Stimulated activated CD4-positive, alpha-beta T cell treated with anti-CD3 and anti-CD28 coated beads, TNF-alpha, amount 100 ng/mL, for 48 hours (primary cell): Measurements from ENCODE around the gene EFNA1.
A peak's percentile ranks its signal among the peaks of the same experiment; 100 is the strongest.

ENCODE experiments used
- DNase-seq, 3 donors: peaks; one replicate each; pipeline ENCODE4 v3.0.0-alpha.2; 2020; ENCODE audit warnings: low read depth in 3 of 3

Gene EFNA1

DNA sequence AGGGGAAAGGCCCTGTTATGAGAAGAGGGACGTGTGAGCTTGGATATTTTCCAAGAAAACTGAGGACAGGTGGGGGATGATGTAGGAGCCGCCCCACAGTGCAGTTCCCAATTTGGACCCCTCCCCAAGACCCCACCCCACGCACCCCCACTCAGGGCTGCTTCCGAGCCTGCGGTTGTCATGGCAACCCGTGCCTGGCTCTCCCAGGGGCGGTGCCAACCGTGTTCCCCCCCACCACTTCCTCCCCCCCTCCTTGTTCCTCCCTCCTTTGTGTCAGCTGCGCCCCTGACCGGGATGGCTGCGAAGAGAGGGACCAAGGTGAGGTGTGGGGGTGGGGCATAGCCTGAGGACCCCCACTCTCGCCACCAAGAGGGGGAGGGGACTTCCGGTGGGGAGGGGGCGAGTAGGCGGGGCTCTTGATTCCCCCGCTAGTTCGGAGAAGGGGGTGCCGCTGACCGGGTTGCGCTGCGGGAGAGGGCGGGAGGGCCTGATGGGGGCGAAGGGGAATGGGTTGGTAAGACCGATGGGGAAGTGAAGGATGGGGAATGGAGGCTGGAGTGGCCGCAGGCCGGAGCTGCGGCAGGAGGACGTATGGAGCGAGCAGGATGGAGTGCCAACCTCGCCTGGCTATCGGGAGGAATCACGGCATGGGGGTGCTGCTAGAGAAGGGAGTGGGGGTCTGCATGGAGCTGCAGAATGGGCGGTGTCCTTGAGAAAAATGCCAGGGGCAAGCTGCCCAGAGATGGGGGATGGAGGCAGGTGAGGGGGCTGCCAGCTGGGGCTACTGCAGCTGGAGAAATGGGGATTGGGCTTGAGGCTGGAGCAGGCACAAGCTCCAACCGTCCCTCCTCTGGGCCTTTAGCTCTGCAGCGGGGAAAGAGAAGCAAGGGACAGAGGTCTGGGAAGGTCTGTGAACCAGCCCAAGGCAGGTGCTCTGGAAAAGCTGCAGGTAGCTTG, 46.9 kb downstream of the EFNA1 start:
- peak in 1 of 3 donors; percentile 50 for DNase-seq

GRCh38 chr1:155175281-155175926, 47.7 kb downstream of the EFNA1 start:
- no peak for DNase-seq

DNA sequence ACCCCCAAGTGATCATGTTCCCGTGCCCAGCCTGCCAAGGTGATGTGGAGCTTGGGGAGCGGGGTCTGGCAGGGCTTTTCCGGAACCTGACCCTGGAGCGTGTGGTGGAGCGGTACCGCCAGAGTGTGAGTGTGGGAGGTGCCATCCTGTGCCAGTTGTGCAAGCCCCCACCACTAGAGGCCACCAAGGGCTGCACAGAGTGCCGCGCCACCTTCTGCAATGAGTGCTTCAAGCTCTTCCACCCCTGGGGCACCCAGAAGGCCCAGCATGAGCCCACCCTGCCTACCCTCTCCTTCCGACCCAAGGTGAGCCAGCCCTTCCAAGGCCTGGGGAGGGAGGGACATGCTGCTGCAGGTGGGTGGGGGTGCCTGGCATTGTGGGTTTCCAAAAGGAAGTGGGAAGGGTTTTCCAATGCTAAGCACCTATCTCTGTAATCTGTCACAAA, 48.3 kb downstream of the EFNA1 start:
- no peak for DNase-seq

GRCh38 chr1:155176544-155177071, 48.9 kb downstream of the EFNA1 start:
- DNase-seq: peak; percentile 60 to 88 (median 80)

- DNase-seq: no peak
These were observed 49.7 kb downstream of the EFNA1 start for GRCh38 chr1:155177192-155177917.

DNA sequence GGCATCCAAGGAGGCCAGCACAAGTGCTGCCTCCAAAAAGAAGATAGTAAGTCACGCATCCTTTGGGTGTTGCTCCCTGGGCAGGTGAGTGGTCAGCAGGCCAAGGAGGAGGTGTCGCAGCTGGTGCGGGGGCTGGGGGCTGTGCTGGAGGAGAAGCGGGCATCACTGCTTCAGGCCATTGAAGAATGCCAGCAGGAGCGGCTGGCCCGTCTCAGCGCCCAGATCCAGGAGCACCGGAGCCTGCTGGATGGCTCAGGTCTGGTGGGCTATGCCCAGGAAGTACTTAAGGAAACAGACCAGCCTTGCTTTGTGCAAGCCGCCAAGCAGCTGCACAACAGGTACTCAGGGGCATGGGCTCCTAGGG, 50.2 kb downstream of the EFNA1 start:
- no peak for DNase-seq

GRCh38 chr1:155178441-155179111, 50.9 kb downstream of the EFNA1 start:
- no peak for DNase-seq

DNA sequence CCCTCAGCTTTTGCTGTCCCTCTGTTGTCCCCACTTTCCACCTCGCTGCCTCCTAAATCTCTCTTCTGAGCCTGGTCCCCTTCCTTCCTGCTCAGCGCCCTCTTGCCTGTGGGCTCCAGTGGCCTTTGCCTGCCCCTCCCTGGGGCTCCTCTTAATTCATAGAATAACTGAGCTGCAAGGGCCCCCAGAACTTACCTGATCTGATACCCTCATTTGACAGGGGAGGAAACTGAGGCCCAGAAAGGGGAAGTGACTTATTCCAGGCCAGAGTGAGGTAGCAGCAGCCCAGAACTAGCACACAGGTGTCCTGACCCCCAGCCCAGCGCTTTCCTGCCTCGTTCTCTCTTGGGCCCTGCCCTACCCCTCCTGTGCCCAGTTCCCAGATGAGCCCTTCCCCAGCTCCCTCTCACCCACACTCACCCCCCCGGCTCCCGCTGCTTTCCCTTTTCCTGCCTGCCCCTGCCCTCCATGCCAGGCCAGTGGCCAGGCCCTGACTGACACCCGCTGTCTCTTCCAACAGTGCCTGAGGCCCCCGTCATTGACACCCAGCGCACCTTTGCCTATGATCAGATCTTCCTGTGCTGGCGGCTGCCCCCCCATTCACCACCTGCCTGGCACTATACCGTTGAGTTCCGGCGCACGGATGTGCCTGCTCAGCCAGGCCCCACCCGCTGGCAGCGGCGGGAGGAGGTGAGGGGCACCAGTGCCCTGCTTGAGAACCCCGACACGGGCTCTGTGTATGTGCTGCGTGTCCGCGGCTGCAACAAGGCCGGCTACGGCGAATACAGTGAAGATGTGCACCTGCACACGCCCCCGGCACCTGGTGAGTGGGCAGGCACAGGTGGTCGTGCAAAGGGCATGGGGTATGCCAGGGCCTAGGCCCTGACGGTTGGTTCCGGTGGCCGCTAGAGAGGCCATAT, 51.7 kb downstream of the EFNA1 start:
- DNase-seq: no peak

DNA sequence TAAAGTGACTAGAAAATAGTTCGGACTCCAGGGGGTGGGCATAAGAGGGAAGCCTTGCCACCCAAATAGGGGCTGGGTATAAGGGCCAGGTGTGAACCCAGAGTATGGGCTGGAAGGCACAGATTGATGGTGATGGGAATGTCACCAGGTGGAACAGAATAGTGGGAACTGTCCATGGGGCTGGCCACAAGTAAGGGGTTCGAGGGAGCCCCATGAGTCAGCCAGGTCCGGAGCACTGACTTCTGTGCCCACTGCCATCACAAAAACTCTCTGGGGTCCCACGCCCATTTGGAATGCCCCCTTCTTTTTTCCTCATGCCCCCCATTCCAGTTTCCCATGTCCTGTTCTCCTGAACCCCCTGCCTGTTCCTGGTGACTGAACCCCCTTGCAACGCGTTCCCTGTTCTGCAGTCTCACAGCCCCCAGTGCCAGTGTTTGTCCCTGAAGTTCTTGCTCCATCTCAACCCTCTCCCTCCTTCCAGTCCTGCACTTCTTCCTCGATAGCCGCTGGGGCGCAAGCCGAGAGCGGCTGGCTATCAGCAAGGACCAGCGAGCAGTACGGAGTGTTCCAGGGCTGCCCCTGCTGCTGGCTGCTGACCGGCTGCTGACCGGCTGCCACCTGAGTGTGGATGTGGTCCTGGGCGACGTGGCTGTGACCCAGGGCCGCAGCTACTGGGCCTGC, 53.8 kb downstream of the EFNA1 start:
- no peak for DNase-seq

DNA sequence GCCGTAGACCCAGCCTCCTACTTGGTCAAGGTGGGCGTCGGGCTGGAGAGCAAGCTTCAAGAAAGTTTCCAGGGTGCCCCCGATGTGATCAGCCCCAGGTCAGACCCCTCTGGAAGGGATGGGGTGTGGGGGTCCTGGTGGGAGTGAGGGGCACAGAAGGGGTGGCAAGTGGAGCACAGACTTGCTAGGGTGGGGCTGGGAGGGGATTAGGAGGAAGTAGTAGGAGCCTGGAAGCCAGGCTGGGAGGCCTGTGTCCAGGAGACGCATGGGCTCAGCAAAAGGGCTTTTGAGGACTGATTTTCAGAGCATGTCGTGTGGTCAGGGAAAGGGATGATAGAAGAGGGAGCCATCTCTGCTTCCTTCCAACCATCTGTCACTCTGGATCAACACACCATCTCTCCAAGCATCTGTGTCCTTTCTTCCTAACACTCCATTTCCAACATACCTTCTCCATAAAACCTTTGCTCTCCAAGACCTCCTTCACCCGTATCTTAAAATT, 54.4 kb downstream of the EFNA1 start:
- DNase-seq: no peak

DNA sequence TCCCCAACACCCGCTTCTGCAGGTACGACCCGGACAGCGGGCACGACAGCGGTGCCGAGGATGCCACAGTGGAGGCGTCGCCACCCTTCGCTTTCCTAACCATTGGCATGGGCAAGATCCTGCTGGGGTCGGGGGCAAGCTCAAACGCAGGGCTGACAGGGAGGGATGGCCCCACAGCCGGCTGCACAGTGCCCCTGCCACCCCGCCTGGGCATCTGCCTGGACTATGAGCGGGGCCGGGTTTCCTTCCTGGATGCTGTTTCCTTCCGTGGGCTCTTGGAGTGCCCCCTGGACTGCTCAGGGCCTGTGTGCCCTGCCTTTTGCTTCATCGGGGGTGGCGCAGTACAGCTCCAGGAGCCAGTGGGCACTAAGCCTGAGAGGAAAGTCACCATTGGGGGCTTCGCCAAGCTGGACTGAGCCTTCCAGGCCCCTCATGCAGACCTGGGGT, 56.1 kb downstream of the EFNA1 start:
- no peak for DNase-seq

DNA sequence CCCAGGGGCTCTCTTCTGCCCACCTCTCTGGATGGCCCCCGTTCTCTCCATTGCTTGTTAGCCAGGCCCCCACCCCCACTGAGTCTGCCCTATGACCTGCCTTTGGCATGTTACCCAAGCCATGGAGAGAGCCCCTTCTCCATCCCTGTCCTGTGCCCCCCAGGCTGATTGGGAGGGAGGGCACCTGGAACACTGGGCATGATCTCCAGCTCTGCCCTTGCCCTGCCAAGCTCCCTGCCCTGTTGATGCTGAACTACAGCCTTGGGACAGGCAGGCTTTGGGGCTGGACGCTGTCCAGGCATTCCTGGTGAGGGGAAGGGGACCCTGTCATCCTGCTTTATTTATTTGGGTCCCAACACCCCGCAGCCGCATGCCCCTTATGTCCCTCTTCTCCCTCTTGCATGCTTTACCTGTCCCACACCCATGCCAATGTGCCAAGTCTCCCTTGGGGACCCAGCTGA, 56.7 kb downstream of the EFNA1 start:
- DNase-seq: no peak
